WTC11 (cell line): Measurements from ENCODE around the gene PRDM2.

Experiments
- ARID4B ChIP-seq: sonication (generic); formaldehyde crosslinking; IDR thresholded peaks from 2 replicates; pipeline ENCODE4 v1.8.0; 2023; ENCODE audit warnings: missing genetic modification reagents, mild to moderate bottlenecking, borderline replicate concordance
- NR2C2 ChIP-seq: sonication (generic); formaldehyde crosslinking; IDR thresholded peaks from 2 replicates; pipeline ENCODE4 v1.8.0; 2022; ENCODE audit warnings: mild to moderate bottlenecking, missing genetic modification reagents
- RELA ChIP-seq: sonication (generic); formaldehyde crosslinking; IDR thresholded peaks from 2 replicates; pipeline ENCODE4 v1.8.1; 2022; ENCODE audit warnings: missing genetic modification reagents, mild to moderate bottlenecking, borderline replicate concordance
- TF ChIP-seq, protein P1 (sequence below): fragments of 200-600 bp; IDR thresholded peaks from 2 replicates; pipeline ENCODE4 v1.8.0; 2022; ENCODE audit warnings: antibody characterized with exemption

- TF ChIP-seq ARID4B (no peak), RELA (no peak), NR2C2 (CRISPR knock-in tag) (no peak)
- TF ChIP-seq, protein P1, sequence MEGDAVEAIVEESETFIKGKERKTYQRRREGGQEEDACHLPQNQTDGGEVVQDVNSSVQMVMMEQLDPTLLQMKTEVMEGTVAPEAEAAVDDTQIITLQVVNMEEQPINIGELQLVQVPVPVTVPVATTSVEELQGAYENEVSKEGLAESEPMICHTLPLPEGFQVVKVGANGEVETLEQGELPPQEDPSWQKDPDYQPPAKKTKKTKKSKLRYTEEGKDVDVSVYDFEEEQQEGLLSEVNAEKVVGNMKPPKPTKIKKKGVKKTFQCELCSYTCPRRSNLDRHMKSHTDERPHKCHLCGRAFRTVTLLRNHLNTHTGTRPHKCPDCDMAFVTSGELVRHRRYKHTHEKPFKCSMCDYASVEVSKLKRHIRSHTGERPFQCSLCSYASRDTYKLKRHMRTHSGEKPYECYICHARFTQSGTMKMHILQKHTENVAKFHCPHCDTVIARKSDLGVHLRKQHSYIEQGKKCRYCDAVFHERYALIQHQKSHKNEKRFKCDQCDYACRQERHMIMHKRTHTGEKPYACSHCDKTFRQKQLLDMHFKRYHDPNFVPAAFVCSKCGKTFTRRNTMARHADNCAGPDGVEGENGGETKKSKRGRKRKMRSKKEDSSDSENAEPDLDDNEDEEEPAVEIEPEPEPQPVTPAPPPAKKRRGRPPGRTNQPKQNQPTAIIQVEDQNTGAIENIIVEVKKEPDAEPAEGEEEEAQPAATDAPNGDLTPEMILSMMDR: no peak
These were observed 104.2 kb downstream of the PRDM2 start for GRCh38 chr1:13804240-13804633.
